HepG2 (cell line): Measurements from ENCODE around the gene XXYLT1. TPM values are rescaled to one million over a fixed set of nuclear protein-coding genes. Genes with fewer than 3 reads are reported as not detected.

Experiments
- ARID4A ChIP-seq: sonication (generic); formaldehyde crosslinking; IDR thresholded peaks from 2 replicates; pipeline ENCODE4 v1.5.0; 2020; ENCODE audit warnings: mild to moderate bottlenecking, missing genetic modification reagents, borderline replicate concordance
- ARID5B ChIP-seq: IDR thresholded peaks from 2 replicates; pipeline ENCODE4 v1.4.0; 2020; ENCODE audit warnings: mild to moderate bottlenecking, missing genetic modification reagents
- BCL6 ChIP-seq: IDR thresholded peaks from 2 replicates; pipeline ENCODE4 v1.6.1; 2016; ENCODE audit warnings: missing genetic modification reagents, missing compliant biosample characterization
- HDAC2 ChIP-seq: sonication (generic); formaldehyde crosslinking; IDR thresholded peaks from 2 replicates; pipeline ENCODE4 v1.4.0; 2020; ENCODE audit warnings: missing genetic modification reagents
- HNF1B ChIP-seq: sonication (generic); formaldehyde crosslinking; IDR thresholded peaks from 2 replicates; pipeline ENCODE4 v1.5.1; 2020; ENCODE audit warnings: mild to moderate bottlenecking, moderate library complexity, missing genetic modification reagents
- IRX3 ChIP-seq: sonication (generic); formaldehyde crosslinking; IDR thresholded peaks from 2 replicates; pipeline ENCODE4 v1.8.1; 2023; ENCODE audit warnings: mild to moderate bottlenecking, low read depth, missing genetic modification reagents, borderline replicate concordance
- MLX ChIP-seq: IDR thresholded peaks from 2 replicates; pipeline ENCODE4 v1.6.1; 2016
- SNAI1 ChIP-seq: sonication (generic); formaldehyde crosslinking; IDR thresholded peaks from 2 replicates; pipeline ENCODE4 v1.5.0; 2020; ENCODE audit warnings: mild to moderate bottlenecking, missing genetic modification reagents, borderline replicate concordance
- TAF15 ChIP-seq: fragments of 200-400 bp; formaldehyde crosslinking; IDR thresholded peaks from one replicate; pipeline ENCODE4 v1.6.1; 2018; ENCODE audit warnings: mild to moderate bottlenecking, low read depth, low read length; ENCODE audit not compliant: poor library complexity, severe bottlenecking
- TBX2 ChIP-seq: sonication (generic); formaldehyde crosslinking; IDR thresholded peaks from 2 replicates; pipeline ENCODE4 v1.5.0; 2020; ENCODE audit warnings: missing genetic modification reagents, mild to moderate bottlenecking, borderline replicate concordance
- U2AF2 ChIP-seq: fragments of 200-400 bp; formaldehyde crosslinking; IDR thresholded peaks from 2 replicates; pipeline ENCODE4 v1.6.1; 2017; ENCODE audit warnings: low read depth, mild to moderate bottlenecking, low read length
- ZBTB33 ChIP-seq: sonication (generic); formaldehyde crosslinking; IDR thresholded peaks from 2 replicates; pipeline ENCODE4 v1.4.0; 2020; ENCODE audit warnings: missing genetic modification reagents
- ZFX ChIP-seq: sonication (generic); formaldehyde crosslinking; IDR thresholded peaks from 2 replicates; pipeline ENCODE4 v1.4.0; 2020; ENCODE audit warnings: mild to moderate bottlenecking, low read depth, missing genetic modification reagents, moderate library complexity
- ZNF160 ChIP-seq: sonication (generic); formaldehyde crosslinking; IDR thresholded peaks from 2 replicates; pipeline ENCODE4 v1.8.0; 2022; ENCODE audit warnings: mild to moderate bottlenecking, inconsistent platforms, missing genetic modification reagents
- ZNF446 ChIP-seq: sonication (generic); formaldehyde crosslinking; IDR thresholded peaks from 2 replicates; pipeline ENCODE4 v1.5.0; 2020; ENCODE audit warnings: mild to moderate bottlenecking, missing genetic modification reagents
- ZNF589 ChIP-seq: sonication (generic); formaldehyde crosslinking; conservative IDR thresholded peaks from 2 replicates; pipeline ENCODE4 v1.8.0; 2022; ENCODE audit warnings: mild to moderate bottlenecking, moderate library complexity, missing genetic modification reagents
- ZNF850 ChIP-seq: sonication (generic); formaldehyde crosslinking; conservative IDR thresholded peaks from 2 replicates; pipeline ENCODE4 v1.9.0; 2021; ENCODE audit warnings: mild to moderate bottlenecking, missing genetic modification reagents
- polyA plus RNA-seq, 8 experiments: library from polyadenylated mRNA; depleted of rRNA in 3 of 8; stranded (reverse) in 7 of 8; unstranded in 1 of 8; fragments of >200 nt; fragmentation: Illumina TruSeq in 4 of 8; extraction: Trizol in 4 of 8; gene quantifications; 2 replicates each; pipeline versions ENCODE4 v1.2.1 to v1.2.3, GENCODE V29; 2011 to 2016; ENCODE audit warnings: low read depth in 4 of 8, missing spikeins in 1 of 8, mixed read lengths in 1 of 8; ENCODE audit not compliant: insufficient read depth in 1 of 8
- total RNA-seq, 5 experiments: library from RNA; depleted of rRNA; stranded (reverse); fragments of >200 nt; fragmentation: Illumina TruSeq; extraction: Trizol; gene quantifications; 2 replicates each; pipeline ENCODE4 v1.2.3, GENCODE V29; 2016; ENCODE audit warnings: low read depth in 1 of 5

XXYLT1 gene
- total and polyA plus RNA-seq, 2 of the 13 experiments (the other 11 are each of a cell fraction or from before 2014, with no cell fraction given): 17.7 to 19.0 TPM

- TF ChIP-seq TAF15 (no peak), HNF1B (CRISPR knock-in tag) (peak; percentile 73; the same call in 1 of the 2 replicates), ZFX (CRISPR knock-in tag) (peak; percentile 63), IRX3 (CRISPR knock-in tag) (no peak), TBX2 (peak; percentile 96), ZNF160 (CRISPR knock-in tag) (no peak), ARID4A (CRISPR knock-in tag) (no peak), ZNF446 (CRISPR knock-in tag) (no peak), BCL6 (CRISPR knock-in tag) (peak; percentile 98), ZBTB33 (CRISPR knock-in tag) (no peak), ZNF850 (CRISPR knock-in tag) (no peak), ARID5B (peak; percentile 90), ZNF589 (no peak), HDAC2 (CRISPR knock-in tag) (peak; percentile 56; the same call in 1 of the 2 replicates), MLX (CRISPR knock-in tag) (peak; percentile 40; the same call in 1 of the 2 replicates), U2AF2 (no peak), SNAI1 (no peak)
Observed at GRCh38 chr3:195033531-195034091, 237.3 kb downstream of the XXYLT1 start (continued).
